Suprapubic skin (tissue), 3 donors: ENCODE measurements around the gene NABP1.

ENCODE experiments used
- POLR2AphosphoS5 ChIP-seq, 3 donors: sonication (generic); formaldehyde crosslinking; IDR thresholded peaks; one replicate each; pipeline ENCODE4 v1.6.1; 2017; ENCODE audit warnings: antibody characterized with exemption in 3 of 3
- TF ChIP-seq, protein P1 (sequence below), 2 donors: fragments of 200-600 bp in 1 of 2; fragments of 450-650 bp in 1 of 2; sonication (generic) in 1 of 2; IDR thresholded peaks; one replicate each; pipeline ENCODE4 v1.5.1; 2016 to 2019; ENCODE audit warnings: antibody characterized with exemption in 2 of 2, mild to moderate bottlenecking in 1 of 2, moderate library complexity in 1 of 2

DNA sequence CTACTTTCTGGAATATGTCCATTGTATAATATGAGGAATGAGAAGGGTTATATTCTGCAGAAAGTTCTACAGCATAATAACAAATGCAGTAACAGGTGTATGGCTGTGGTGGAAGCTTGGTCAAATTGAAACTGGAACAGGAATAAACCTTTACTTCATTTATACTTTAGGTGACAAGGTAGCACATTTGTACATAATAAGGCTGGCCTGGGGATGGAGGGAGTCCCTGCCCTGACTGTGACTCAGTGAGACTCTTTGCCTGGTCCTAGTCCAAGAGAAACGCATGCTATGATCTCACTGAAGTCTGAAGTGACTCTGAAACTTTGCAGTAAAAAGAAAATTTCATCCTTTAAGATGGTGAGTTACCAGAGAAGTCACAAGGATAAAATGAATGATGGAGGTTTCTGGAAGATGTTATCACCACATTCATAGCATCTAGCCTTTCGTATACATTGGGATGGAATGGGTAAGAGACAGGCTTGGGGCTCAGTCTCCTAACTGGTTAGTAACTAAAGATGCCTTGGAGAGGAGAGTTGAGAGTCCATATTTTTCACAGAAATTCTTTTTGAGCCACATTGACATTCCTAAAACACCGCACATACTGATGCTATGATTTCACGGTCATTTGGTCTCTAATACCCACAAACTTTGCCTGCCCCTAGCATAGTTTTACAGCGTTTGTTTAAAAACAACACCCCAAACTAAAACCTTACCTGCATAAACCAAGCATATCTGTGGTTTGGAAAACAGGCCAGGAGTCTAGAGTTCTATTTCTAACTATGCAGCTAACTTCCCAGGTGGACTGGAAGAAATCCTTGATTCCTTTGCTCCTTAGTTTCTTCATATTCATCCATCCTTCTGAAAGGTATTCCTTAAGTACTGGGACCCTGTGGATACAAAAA, 42.4 kb upstream of the NABP1 start:
- TF ChIP-seq POLR2AphosphoS5 (IDR thresholded peaks at IDR 0.05), result no peak
- TF ChIP-seq, protein P1, sequence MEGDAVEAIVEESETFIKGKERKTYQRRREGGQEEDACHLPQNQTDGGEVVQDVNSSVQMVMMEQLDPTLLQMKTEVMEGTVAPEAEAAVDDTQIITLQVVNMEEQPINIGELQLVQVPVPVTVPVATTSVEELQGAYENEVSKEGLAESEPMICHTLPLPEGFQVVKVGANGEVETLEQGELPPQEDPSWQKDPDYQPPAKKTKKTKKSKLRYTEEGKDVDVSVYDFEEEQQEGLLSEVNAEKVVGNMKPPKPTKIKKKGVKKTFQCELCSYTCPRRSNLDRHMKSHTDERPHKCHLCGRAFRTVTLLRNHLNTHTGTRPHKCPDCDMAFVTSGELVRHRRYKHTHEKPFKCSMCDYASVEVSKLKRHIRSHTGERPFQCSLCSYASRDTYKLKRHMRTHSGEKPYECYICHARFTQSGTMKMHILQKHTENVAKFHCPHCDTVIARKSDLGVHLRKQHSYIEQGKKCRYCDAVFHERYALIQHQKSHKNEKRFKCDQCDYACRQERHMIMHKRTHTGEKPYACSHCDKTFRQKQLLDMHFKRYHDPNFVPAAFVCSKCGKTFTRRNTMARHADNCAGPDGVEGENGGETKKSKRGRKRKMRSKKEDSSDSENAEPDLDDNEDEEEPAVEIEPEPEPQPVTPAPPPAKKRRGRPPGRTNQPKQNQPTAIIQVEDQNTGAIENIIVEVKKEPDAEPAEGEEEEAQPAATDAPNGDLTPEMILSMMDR (IDR thresholded peaks at IDR 0.05), result no peak
